Superior temporal gyrus (tissue), 1 donor: ENCODE data around the gene CYP2D6.
"Not testable (repeated sequence)": the region's sequence is repeated elsewhere in the genome, so short reads cannot be mapped to it uniquely, and the experiment has no call there.

ENCODE experiments used
- DNase-seq: peaks from one replicate; pipeline ENCODE4 v3.0.0-alpha.2; 2016; ENCODE audit errors: extremely low spot score

CYP2D6 gene

DNA sequence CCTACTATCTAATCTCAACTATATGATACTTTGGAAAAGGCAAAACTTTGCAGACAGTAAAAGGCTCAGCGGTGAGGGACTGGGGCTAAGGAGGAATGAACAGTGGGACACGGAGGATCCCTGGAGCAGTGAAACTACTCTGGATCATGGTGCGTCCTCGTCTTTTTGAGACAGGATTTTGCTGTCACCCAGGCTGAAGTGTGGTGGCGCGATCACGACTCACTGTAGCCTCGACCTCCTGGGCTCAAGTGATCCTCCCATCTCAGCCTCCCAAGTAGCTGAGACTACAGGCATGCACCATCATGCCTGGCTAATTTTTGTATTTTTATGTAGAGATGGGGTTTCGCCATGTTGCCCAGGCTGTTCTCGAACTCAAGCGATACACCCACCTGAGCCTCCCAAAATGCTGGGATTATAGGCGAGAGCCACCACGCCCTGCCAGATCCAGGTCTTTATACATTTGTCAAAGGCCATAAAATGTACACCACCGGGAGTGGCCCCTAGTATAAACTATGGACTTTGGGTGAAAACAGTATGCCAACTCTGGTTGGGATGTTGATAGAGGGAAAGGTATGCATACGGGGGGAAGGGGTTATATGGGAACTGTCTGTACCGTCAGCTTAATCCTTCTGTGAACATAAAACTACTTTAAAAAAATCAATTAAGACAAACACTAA lies 28.0 kb upstream of the CYP2D6 start:
- no peak for DNase-seq

DNA sequence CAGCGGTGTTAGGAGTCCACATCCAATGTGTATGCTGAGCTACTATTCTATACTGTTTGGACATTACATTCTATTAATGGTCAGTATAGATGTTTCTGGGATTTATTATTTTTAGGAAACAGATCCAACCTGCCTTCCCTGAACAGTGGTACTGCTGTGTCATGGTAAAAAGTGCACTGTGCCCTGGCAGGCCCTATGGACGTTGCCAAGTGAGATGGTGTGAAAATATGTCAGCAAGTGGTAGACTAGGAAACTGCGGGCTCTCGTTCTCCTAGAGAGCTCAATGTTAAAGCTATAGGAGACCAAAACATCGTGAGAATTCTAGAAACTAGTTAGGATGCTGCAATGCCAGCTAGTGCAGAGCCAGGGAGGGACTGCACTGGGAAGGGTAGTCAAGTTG lies 26.0 kb upstream of the CYP2D6 start:
- DNase-seq: no peak

DNA sequence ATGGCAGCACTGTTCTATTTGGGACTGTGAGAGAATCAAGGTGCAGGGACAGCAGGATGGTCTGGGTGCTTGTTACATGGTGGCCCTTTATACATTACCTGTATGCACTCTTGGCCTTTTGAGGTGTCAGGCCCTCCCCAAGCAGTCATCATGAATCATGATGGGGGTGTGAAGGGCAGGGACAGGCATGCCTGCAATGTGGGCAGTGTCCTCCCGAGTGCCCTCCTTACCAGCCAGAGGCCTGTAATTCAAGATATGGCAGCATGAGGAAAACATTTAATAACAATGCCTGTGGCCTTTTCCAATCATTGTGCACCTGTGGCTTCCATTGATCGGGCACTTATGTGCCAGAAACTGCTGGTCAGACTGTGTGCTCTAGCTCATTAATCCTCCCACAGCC lies 25.5 kb upstream of the CYP2D6 start:
- no peak for DNase-seq

DNA sequence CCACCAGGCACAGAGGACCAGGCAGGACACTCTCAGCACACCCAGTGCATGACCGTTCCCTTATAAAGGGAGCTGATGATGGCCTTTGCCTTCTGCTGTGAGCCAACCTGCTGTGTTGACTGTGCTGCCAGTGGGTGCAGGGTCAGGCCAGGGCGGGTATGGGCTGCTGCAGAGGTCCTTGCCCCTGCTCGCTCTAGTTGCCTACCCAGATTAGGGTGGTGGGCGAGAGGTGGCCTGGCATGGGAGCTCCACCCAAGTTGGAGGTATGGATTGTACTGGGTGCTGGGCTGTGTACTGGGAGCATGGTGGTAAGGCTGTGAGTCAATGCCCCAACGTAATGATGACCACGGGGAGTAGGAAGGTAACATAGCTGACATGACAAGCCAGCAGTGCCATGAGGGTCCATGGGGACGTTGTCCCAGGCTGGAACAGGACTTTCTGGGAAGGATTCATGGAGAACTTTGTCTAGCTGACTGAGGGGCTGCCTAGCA lies 24.5 kb upstream of the CYP2D6 start:
- DNase-seq: no peak

DNA sequence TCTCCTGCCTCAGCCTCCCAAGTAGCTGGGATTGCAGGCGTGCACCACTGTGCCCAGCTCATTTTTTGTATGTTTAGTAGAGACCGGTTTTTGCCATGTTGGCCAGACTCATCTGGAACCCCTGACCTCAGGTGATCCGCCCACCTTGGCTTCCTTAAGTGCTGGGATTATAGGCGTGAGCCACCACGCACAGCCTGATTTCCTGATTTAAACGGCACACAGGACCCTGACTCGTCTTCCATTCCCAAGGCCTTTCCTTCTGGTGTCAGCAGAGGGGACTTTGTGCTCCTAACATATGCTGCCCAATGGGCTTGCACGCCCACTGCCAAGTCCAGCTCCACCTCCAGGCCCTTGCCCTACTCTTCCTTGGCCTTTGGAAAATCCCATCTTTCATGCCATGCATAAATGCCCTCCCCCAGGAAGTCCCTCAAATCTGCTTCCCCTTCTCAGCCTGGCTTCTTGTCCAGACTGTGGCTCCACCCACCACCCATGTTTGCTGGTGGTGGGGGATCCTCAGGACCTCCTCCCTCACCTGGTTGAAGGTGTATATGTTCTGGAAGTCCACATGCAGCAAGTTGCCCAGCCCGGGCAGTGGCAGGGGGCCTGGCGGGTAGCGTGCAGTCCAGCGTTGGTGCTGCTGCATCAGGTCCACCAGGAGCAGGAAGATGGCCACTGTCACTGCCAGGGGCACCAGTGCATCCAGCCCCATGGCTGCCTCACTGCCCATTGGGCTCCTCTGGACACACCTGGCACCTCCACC lies 23.9 kb upstream of the CYP2D6 start:
- DNase-seq: no peak

DNA sequence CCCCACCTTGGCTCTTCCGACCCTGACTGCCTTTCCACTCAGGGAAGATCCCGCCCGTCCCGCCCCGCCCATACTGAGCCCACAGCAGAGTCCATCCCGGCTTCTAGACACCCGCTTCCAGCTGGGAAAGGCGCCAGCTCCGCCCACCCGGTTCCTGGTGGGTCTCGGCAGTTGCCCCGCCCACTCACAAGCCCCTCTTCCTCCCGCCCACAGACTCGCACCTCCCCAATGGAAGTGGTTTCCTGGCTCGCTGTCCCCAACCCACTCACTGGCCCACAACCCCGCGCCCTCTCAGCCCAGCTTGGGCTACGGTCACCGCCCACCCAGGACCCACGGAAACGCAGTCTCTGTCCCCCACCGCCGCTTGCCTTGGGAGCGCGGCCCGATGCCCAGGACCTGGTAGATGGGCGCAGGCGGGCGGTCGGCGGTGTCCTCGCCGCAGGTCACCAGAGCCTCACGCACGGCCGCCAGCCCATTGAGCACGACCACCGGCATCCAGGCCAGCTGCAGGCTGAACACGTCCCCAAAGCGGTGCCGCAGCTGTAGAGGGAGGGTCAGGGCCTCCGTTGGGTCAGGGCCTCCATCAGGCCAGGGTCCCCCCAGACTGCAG lies 22.2 kb upstream of the CYP2D6 start:
- no peak for DNase-seq

DNA sequence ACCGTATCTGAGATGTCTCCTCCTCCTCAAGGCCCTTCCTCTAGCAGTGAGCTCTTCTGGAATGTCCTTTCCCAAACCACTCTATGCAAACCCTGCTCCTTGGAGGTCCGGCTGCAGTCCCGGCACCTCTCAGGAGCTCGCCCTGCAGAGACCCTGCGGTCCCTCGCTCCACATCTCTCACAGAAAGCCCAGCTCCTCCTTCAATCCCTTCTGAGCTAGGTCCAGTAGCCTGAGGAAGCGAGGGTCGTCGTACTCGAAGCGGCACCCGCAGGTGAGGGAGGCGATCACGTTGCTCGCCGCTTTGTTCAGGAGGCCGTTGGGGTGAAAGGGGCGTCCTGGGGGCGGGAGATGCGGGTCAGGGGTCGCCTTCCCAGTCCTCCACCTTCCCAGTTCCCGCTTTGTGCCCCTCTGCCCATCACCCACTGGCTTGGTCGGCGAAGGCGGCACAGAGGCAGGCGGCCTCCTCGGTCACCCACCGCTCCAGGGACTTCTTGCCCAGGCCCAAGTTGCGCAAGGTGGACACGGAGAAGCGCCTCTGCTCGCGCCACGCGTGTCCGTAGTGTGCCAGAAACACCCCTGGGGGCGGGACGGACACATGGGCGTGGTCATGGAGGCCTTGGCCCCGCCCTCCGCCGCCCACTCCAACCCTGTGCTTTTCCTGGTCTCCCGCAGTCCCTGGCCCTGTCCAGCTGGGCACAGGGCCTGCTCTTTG lies 21.5 kb upstream of the CYP2D6 start:
- no peak for DNase-seq

DNA sequence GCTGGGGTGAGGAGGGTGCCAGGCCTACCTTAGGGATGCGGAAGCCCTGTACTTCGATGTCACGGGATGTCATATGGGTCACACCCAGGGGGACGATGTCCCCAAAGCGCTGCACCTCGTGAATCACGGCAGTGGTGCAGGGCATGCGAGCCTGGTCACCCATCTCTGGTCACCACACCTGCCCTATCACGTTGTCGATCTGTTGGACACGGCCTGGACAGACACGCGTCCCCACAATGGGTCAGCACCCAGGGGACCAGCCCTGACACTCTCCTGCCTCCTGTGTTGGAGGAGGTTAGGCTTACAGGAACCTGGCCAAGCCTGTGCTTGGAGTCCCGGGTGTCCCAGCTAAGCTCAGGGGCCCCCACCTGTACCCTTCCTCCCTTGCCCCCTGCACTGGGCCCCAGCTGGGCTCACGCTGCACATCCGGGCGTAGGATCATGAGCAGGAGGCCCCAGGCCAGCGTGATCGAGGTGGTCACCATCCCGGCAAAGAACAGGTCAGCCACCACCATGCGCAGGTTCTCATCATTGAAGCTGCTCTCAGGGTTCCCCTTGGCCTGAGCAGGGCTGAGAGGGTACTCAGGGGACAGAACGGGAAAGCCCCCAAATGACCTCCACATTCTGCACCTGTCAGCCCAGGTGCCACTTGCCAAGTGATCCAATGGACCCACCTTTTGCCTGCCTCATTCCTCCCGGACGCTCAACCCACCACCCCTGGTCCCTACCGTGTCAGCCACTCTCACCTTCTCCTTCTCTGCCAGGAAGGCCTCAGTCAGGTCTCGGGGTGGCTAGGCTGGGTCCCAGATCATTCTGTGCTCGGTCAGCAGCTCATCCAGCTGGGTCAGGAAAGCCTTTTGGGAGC lies 20.3 kb upstream of the CYP2D6 start:
- no peak for DNase-seq

DNA sequence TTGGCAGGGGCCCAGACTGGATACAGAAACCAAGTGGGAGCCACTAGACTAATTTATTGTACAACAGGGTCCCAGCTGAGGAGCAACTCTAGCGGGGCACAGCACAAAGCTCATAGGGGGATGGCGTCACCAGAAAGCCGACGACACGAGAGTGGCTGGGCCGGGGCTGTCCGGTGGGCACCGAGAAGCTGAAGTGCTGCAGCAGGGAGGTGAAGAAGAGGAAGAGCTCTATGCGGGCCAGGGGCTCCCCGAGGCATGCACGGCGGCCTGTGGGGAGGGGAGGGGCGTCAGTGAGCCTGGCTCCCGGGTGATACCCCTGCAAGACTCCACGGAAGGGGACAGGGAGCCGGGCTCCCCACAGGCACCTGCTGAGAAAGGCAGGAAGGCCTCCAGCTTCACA lies 19.2 kb upstream of the CYP2D6 start:
- not testable (repeated sequence) for DNase-seq

DNA sequence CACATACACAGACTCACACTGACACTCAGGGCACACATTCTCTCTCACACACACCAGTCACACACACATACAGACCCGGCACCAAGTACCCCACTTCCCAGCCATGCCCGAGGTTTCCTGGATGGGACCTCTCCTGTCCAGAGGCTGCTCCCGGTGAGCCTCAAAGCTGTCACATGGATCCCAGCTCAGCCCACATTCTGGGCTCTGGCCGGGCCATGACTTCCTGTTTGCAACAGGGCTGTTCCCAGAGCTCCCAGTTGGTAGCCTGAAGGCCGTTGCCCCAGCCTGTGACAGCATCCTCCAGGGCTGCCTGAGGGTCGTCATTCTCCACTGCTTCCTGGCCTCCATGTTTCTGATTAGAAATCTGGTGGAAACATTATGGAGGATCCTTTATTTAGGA lies 14.6 kb upstream of the CYP2D6 start:
- no peak for DNase-seq

DNA sequence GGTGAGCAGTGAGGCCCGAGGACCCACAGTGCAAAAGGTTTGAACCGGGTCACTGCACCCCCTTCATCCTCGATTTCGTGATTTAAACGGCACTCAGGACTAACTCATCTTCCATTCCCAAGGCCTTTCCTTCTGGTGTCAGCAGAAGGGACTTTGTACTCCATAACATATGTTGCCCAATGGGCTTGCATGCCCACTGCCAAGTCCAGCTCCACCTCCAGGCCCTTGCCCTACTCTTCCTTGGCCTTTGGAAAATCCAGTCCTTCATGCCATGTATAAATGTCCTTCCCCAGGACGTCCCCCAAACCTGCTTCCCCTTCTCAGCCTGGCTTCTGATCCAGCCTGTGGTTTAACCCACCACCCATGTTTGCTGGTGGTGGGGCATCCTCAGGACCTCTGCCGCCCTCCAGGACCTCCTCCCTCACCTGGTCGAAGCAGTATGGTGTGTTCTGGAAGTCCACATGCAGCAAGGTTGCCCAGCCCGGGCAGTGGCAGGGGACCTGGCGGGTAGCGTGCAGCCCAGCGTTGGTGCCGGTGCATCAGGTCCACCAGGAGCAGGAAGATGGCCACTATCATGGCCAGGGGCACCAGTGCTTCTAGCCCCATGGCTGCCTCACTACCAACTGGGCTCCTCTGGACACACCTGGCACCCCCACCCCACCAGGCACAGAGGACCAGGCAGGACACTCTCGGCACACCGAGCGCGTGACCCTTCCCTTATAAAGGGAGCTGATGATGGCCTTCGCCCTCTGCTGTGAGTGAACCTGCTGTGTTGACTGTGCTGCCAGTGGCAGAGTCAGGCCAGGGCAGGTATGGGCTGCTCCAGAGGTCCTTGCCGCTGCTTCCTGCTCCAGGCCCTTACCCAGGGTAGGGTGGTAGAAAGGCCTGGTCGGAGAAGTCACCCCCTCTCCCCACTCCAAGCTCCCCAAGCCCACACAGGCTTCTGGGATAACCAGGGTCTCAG lies 13.5 kb upstream of the CYP2D6 start:
- not testable (repeated sequence) for DNase-seq

DNA sequence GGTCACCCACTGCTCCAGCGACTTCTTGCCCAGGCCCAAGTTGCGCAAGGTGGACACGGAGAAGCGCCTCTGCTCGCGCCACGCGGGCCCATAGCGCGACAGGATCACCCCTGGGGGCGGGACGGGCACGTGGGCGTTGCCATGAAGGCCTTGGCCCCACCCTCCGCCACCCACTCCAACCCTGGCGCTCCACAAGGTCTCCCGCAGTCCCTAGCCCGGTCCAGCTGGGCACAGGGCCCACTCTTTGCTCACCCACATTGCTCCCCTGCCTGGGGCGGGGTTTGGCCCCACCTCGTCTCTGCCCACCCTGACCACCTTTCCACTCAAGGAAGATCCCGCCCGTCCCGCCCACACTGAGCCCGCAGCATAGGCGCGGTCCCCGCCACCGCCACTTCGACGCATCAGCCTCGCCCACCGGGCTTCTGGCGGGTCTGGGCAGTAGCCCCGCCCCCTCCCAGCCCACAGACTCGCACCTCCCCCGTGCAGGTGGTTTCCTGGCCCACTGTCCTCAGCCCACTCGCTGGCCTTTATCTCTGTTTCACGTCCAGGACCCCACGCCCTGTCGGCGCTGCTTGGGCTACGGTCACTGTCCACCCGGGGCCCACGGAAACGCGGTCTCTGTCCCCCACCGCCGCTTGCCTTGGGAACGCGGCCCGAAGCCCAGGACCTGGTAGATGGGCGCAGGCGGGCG lies 12.3 kb upstream of the CYP2D6 start:
- DNase-seq: no peak

DNA sequence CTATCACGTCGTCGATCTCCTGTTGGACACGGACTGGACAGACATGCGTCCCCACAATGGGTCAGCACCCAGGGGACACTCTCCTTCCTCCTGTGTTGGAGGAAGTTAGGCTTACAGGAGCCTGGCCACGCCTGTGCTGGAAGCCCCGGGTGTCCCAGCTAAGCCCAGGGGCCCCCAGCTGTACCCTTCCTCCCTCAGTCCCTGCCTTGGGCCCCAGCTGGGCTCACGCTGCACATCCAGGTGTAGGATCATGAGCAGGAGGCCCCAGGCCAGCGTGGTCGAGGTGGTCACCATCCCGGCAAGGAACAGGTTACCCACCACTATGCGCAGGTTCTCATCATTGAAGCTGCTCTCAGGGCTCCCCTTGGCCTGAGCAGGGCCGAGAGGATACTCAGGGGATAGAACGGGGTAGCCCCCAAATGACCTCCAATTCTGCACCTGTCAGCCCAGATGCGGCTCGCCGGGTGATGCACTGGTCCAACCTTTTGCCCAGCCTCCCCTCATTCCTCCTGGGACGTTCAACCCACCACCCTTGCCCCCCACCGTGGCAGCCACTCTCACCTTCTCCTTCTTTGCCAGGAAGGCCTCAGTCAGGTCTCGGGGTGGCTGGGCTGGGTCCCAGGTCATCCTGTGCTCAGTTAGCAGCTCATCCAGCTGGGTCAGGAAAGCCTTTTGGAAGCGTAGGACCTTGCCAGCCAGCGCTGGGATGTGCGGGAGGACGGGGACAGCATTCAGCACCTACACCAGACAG lies 10.9 kb upstream of the CYP2D6 start:
- not testable (repeated sequence) for DNase-seq

DNA sequence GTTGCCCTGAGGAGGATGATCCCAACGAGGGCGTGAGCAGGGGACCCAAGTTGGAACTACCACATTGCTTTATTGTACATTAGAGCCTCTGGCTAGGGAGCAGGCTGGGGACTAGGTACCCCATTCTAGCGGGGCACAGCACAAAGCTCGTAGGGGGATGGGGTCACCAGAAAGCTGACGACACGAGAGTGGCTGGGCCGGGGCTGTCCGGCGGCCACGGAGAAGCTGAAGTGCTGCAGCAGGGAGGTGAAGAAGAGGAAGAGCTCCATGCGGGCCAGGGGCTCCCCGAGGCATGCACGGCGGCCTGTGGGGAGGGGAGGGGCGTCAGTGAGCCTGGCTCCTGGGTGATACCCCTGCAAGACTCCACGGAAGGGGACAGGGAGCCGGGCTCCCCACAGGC lies 9.5 kb upstream of the CYP2D6 start:
- not testable (repeated sequence) for DNase-seq

DNA sequence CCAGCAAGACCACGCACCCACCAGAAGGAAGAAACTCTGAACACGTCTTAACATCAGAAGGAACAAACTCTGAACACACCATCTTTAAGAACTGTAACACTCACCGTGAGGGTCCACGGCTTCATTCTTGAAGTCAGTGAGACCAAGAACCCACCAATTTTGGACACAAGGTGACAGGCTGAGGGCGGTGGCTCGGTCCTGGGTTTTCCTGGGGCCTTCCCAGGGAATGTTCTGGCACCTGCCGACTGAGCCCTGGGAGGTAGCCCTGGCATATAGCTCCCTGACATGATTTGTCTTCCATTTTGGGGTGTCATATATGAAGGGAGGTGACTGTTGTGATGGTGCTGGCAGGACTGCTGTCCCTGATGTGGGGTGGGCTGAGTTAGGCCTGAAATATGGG lies 8.9 kb upstream of the CYP2D6 start:
- not testable (repeated sequence) for DNase-seq

DNA sequence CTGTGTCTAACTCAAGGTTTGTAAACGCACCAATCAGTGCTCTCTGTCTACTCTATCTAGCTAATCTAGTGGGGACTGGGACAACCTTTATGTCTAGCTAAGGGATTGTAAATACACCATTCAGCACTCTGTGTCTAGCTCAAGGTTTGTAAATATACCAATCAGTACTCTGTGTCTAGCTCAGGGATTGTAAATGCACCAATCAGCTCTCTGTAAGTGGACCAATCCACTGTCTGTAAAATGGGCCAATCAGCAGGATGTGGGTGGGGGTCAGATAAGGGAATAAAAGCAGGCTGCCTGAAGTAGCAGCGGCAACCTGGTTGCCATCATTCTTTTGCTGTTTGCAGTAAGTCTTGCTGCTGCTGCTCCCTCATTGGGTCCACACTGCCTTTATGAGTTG lies 8.4 kb upstream of the CYP2D6 start:
- no peak for DNase-seq

DNA sequence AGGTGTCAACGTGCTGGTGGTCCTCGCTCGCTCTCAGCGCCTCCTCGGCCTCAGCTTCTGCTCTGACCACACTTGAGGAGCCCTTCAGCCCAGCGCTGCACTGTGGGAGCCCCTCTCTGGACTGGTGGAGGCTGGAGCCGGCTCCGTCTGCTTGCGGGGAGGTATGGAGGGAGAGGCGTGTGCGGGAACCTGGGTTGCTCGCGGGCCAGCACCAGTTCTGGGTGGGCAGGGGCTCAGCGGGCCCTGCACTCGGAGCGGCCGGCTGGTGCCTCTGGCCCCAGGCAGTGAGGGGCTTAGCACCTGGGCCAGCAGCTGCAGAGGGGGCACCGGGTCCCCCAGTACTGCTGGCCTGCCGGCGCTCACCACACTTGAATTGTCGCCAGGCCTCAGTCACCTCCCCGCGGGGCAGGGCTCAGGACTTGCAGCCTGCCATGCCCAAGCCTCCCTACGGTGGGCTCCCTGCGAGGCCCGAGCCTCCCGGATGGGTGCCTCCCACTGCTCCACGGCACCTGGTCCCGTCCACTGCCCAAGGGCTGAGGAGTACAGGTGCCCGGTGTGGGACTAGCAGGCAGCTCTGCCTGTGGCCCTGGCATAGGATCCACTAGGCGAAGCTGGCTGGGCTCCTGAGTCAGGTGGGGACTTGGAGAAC lies 7.6 kb upstream of the CYP2D6 start:
- DNase-seq: no peak

DNA sequence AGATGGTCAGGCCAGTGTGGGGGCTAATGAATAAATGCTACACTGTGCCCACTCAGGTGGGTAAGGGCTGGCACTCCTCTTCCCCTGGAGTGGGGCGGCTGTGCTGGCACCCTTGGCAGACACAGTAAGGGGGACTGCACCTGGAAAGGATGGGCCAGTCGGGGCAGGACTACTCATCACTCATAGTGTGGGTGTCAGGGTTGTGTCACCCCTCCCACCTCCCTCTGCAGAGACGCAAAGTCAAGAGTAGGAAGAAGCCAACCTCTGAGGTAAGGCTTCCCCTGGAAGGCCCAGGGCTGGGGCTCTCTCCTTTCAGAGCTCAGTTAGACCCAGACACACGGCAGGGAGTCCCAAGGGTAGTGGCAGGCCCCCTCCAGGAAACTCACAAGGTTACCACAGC lies 5.1 kb upstream of the CYP2D6 start:
- DNase-seq: not testable (repeated sequence)
